ENCODE results near the gene TTC7B. TPM values are rescaled to one million over a fixed set of nuclear protein-coding genes. Genes with fewer than 3 reads are reported as not detected.

Gene TTC7B
- total and polyA plus RNA-seq, 10 of the 15 experiments (the other 5 are each of a cell fraction or from before 2014, with no cell fraction given) = under 0.01 to 1.1 (median 0.26) TPM; not detected in 2

DNA sequence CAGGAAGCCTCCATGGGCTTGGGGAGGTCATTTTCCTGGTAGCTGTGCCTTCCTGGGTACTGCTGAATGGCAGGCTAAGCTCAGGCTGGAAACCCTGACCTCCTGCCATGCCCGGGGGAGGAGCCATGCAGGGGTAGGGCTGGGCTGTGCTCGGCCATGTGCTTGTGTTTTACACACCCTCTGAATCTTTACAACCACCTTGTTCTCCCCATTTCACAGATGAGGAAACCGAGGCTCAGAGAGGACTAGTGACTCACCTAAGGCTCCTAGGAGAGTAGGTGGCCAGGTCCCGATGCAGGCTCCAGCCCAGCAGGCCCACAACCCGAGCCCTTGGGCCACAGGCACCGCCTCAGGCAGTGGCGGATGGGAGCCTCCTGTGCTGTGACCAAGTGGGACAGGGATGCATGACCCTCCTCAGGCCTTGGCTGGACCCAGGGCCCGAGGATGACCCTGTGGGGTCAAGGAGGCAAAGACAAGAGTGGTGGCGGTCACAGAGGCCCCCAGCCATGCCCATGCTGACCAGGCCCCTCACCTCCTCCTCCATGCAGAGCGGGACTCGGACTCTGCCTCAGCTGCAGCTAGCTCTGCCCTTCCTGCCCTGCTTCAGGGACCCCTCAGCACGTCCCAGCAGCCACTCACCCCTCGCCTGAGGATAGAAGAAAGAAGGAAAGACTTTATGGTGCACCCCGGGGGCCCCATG, 283.3 kb downstream of the TTC7B start:
- no peak for ATAC-seq
- RAD21 ChIA-PET (ENCODE audit: unreplicated experiment) = no interaction called here
- POLR2A ChIA-PET = no interaction called here
- intact Hi-C loops (cut with micrococcal nuclease; ENCODE audit: unreplicated experiment) = no loop called here
- in situ Hi-C loops (cut with MboI) = no loop called here
- no peak overlapping the region for H2AFZ ChIP-seq (ENCODE audit: control insufficient read depth, low read depth, low read length)
- BruUV-seq (replicated peaks) = no TSS peak
- DNase-seq (ENCODE audit: low read depth, low spot score) = no peak
- TF ChIP-seq, protein P1, sequence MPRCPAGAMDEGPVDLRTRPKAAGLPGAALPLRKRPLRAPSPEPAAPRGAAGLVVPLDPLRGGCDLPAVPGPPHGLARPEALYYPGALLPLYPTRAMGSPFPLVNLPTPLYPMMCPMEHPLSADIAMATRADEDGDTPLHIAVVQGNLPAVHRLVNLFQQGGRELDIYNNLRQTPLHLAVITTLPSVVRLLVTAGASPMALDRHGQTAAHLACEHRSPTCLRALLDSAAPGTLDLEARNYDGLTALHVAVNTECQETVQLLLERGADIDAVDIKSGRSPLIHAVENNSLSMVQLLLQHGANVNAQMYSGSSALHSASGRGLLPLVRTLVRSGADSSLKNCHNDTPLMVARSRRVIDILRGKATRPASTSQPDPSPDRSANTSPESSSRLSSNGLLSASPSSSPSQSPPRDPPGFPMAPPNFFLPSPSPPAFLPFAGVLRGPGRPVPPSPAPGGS (IDR thresholded peaks at IDR 0.05; ENCODE audit: borderline replicate concordance, insufficient read depth, low read depth, low read length, poor library complexity, severe bottlenecking) = no peak
- no peak for TF ChIP-seq ETV6 (conservative IDR thresholded peaks at IDR 0.05 in 1 of 2, IDR thresholded peaks at IDR 0.05 in 1 of 2; ENCODE audit: borderline replicate concordance in 1 of 2, low read depth in 1 of 2)
- TF ChIP-seq IRF4 (IDR thresholded peaks at IDR 0.05; ENCODE audit: low read depth, low read length) = no peak
- TF ChIP-seq SMAD5 (IDR thresholded peaks at IDR 0.05; ENCODE audit: low read depth) = no peak
- no peak for TF ChIP-seq NFXL1 (IDR thresholded peaks at IDR 0.05; ENCODE audit: borderline replicate concordance)
- no peak for TF ChIP-seq TCF3 (IDR thresholded peaks at IDR 0.05; ENCODE audit: borderline replicate concordance, insufficient read depth, low read depth, low read length)
- TF ChIP-seq, protein P2, sequence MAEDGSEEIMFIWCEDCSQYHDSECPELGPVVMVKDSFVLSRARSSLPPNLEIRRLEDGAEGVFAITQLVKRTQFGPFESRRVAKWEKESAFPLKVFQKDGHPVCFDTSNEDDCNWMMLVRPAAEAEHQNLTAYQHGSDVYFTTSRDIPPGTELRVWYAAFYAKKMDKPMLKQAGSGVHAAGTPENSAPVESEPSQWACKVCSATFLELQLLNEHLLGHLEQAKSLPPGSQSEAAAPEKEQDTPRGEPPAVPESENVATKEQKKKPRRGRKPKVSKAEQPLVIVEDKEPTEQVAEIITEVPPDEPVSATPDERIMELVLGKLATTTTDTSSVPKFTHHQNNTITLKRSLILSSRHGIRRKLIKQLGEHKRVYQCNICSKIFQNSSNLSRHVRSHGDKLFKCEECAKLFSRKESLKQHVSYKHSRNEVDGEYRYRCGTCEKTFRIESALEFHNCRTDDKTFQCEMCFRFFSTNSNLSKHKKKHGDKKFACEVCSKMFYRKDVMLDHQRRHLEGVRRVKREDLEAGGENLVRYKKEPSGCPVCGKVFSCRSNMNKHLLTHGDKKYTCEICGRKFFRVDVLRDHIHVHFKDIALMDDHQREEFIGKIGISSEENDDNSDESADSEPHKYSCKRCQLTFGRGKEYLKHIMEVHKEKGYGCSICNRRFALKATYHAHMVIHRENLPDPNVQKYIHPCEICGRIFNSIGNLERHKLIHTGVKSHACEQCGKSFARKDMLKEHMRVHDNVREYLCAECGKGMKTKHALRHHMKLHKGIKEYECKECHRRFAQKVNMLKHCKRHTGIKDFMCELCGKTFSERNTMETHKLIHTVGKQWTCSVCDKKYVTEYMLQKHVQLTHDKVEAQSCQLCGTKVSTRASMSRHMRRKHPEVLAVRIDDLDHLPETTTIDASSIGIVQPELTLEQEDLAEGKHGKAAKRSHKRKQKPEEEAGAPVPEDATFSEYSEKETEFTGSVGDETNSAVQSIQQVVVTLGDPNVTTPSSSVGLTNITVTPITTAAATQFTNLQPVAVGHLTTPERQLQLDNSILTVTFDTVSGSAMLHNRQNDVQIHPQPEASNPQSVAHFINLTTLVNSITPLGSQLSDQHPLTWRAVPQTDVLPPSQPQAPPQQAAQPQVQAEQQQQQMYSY (CRISPR knock-in tag; IDR thresholded peaks at IDR 0.05) = no peak
- TF ChIP-seq RAD51 (IDR thresholded peaks at IDR 0.05) = no peak
- TF ChIP-seq, protein P3, sequence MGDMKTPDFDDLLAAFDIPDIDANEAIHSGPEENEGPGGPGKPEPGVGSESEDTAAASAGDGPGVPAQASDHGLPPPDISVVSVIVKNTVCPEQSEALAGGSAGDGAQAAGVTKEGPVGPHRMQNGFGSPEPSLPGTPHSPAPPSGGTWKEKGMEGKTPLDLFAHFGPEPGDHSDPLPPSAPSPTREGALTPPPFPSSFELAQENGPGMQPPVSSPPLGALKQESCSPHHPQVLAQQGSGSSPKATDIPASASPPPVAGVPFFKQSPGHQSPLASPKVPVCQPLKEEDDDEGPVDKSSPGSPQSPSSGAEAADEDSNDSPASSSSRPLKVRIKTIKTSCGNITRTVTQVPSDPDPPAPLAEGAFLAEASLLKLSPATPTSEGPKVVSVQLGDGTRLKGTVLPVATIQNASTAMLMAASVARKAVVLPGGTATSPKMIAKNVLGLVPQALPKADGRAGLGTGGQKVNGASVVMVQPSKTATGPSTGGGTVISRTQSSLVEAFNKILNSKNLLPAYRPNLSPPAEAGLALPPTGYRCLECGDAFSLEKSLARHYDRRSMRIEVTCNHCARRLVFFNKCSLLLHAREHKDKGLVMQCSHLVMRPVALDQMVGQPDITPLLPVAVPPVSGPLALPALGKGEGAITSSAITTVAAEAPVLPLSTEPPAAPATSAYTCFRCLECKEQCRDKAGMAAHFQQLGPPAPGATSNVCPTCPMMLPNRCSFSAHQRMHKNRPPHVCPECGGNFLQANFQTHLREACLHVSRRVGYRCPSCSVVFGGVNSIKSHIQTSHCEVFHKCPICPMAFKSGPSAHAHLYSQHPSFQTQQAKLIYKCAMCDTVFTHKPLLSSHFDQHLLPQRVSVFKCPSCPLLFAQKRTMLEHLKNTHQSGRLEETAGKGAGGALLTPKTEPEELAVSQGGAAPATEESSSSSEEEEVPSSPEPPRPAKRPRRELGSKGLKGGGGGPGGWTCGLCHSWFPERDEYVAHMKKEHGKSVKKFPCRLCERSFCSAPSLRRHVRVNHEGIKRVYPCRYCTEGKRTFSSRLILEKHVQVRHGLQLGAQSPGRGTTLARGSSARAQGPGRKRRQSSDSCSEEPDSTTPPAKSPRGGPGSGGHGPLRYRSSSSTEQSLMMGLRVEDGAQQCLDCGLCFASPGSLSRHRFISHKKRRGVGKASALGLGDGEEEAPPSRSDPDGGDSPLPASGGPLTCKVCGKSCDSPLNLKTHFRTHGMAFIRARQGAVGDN (IDR thresholded peaks at IDR 0.05) = no peak
- H4K20me1 ChIP-seq (ENCODE audit: control insufficient read depth, insufficient read depth) = no peaks in the 10 kb centered on the region
- CTCF ChIA-PET = no interaction called here
- FAIRE-seq = no peak
- SMC1A ChIA-PET (ENCODE audit: uncharacterized antibody, unreplicated experiment) = no interaction called here
- no peaks in the 10 kb centered on the region for H3K4me1 ChIP-seq (ENCODE audit: control insufficient read depth, insufficient read depth, low read length)
- H3K36me3 ChIP-seq (ENCODE audit: control insufficient read depth in 2 of 2, insufficient read depth in 2 of 2, low read length in 1 of 2) = no peaks in the 10 kb centered on the region
- no peaks in the 10 kb centered on the region; the same call in 2 of the 3 replicates for H3K9me3 ChIP-seq (replicated peaks; ENCODE audit: control insufficient read depth, insufficient read depth, low read length)
- H3K4me2 ChIP-seq (ENCODE audit: control insufficient read depth, insufficient read depth) = no peak overlapping the region
- H3K27ac ChIP-seq (ENCODE audit: control insufficient read depth, insufficient read depth) = no peak overlapping the region
- H3K9ac ChIP-seq (ENCODE audit: control insufficient read depth, insufficient read depth, low read length) = no peak overlapping the region
- no peaks in the 10 kb centered on the region for H3K79me2 ChIP-seq (ENCODE audit: control insufficient read depth, insufficient read depth, low read length)
- WGBS (ENCODE audit: insufficient coverage, insufficient replicate concordance, low lambda C conversion rate, missing lambda C conversion rate) = 17% methylated on average over 14 of the region's 14 CpGs
- no peaks in the 10 kb centered on the region; a peak in 1 of 4 replicates for H3K27me3 ChIP-seq (replicated peaks in 1 of 2; ENCODE audit: control insufficient read depth in 2 of 2, insufficient read depth in 2 of 2, low read length in 1 of 2)
- no peak overlapping the region for H3K4me3 ChIP-seq
